LHCN-M2 (cell line): ENCODE results near the gene EIF4B. TPM values are rescaled to one million over a fixed set of nuclear protein-coding genes. Genes with fewer than 3 reads are reported as not detected.

Experiments
- DNase-seq: peaks from one replicate; pipeline ENCODE4 v3.0.0-alpha.2; 2012; ENCODE audit warnings: low read depth
- total RNA-seq: library from RNA; depleted of rRNA; stranded (reverse); fragments of >200 nt; gene quantifications from 2 replicates; pipeline ENCODE4 v1.2.3, GENCODE V29; 2014

Gene EIF4B
- total RNA-seq, 1 experiment from 2014 or later = 479 TPM

- DNase-seq = no peak
Measured at GRCh38 chr12:53067993-53068770, 61.9 kb downstream of the EIF4B start.

GRCh38 chr12:53068811-53069585, 62.7 kb downstream of the EIF4B start:
- DNase-seq = peak; percentile 44

GRCh38 chr12:53069621-53070410, 63.6 kb downstream of the EIF4B start:
- no peak for DNase-seq

- peak; percentile 64 for DNase-seq
Measured at GRCh38 chr12:53070877-53071492, 64.7 kb downstream of the EIF4B start.

DNA sequence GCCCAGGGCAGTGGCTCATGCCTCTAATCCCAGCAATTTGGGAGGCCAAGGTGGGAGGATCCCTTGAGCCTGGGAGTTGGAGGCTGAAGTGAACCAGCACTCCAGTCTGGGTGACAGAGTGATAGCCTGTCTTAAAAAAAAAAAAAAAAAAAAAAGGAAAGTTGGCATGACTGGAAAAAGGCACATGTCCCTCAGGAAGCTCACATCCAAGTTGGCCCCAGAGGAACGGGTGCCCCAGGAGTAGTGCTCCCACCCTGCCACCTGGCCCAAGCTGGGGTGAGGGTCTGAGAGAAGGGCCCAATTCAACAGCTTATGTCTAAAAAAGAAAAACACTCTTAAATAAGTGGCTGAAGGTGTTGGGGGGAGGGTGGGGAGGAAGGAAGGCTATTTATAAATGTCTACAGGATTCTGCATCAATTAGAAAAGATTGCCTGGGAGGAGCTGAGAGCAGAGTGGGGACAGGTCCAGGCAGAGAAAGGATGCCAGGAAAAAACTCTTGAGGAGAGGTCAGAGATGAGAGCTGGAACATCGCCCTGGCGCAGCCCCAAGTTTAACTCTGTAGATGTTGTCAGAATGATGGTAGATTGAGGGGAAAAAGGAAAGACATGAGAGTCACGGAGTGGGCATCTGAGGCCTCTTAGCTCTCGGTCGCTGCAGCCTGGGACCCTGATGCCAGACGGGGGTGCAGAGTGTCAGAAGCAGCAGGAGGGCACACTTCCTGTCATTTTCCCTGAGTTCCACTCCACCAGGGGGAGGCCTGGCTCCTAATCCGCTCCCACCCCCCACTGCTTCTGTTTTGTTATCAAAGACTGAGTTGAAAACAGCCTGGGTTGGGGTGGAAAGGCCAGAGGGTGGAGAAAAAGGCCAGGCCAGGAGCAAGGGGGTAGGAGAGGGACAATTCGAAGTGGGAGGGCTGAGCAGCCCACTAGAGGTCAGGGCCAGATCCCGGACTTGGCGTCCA, 65.6 kb downstream of the EIF4B start:
- DNase-seq = no peak

GRCh38 chr12:53073881-53074280, 67.6 kb downstream of the EIF4B start:
- no peak for DNase-seq

GRCh38 chr12:53074283-53074998, 68.2 kb downstream of the EIF4B start:
- DNase-seq = no peak

DNA sequence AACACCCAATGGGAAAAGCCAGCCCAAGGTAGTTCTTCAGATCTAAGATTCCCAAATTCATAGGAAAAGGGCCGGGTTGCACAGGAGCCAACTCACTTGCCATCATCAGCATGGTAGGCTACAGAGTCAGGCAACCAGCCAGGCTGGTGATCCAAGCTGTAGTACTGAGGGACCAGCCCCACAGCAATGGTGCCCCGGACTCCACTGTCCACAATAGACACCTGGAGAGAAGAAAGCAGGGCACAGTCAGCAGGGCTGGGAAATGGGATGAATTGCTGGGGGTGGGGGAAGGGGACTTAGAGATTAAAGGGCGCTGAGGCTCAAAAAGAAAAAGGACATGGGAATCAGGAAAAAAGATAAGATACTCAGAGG, 68.7 kb downstream of the EIF4B start:
- DNase-seq = no peak

- DNase-seq = no peak
Measured at GRCh38 chr12:53076461-53076860, 70.2 kb downstream of the EIF4B start.

- no peak for DNase-seq
Measured at GRCh38 chr12:53077030-53077429, 70.8 kb downstream of the EIF4B start.

DNA sequence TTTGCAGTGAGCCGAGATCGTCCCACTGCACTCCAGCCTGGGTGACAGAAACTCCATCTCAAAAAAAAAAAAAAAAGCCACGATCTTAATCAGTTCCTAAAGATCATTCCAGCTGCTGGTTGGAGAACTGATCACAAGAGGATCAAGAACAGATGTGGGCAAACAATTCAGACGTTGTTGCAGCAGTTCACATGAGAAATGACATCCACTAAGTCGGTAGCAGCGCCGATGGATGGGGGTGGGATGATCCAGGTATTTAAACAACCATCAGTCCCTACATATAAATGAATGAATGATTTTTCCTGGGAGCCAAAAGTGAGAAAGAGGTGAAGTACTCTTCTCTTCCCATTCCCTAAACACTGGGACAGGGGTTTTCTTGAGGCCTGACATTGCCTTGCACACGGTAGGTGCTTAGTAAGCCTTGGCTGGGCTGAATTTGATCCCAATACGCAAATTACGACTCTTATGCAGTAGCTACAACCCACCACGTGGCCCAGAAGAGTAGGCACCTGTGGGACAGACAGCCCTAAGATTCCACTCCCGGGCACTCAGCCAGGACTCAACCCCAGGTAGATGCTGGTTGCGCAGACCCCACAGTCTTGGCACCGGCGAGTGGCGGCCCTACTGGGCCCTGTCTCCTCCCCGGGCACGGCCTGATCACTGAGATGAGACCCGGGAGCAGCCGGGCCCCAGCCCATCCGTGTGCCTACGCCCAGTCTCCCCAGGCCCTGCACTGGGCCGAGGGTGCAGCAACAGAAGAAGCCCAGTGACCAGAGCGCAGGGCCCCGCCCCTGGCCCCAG, 72.4 kb downstream of the EIF4B start:
- DNase-seq = no peak

GRCh38 chr12:53079226-53080117, 73.2 kb downstream of the EIF4B start, which contains the start of gene SPRYD3:
TSS of gene SPRYD3 (minus strand) at chr12:53079390. CDS start at chr12:53079333, 57 bp downstream.
- peak; percentile 97 for DNase-seq

DNA sequence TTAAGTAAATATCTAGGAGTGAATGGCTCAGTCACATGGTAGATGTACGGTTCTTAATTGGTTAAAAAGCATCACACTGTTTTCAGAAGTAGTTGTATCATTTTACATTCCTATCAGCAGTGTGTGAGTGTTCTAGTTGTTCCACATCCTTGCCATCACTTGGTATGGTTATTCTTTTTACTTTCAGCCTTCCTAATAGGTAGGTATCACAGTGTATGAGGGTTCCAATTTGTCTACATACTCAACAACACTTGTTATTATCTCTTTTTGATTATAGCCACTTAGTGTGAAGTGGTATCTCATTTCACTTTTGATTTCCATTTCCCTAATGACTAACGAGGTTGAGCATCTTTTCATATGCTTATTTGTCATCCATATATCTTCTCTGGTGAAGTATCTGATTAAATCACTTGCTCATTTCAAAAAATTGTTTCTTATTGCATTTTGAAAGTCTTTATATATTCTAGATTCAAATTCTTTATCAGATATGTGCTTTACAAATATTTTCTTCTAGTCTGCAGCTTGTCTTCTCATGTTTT, 76.5 kb downstream of the EIF4B start:
- no peak for DNase-seq

DNA sequence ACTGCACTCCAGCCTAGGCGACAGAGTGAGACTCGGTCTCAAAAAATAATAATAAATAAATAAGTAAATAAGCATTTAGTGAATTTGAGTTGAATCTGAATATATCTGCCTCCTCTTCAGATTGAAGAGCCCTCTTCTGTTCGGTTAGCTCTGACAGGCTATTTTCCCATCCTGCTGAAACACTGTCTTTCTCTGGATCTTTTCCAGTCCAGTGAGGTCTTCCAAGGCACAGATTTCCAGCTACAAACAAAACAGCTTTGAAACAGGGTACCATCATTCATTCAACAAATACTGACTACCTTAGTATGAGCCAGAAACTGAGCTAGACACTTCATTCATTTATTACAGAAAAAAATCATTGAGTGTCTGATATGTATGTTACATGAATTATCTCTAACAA, 80.1 kb downstream of the EIF4B start:
- DNase-seq = no peak

GRCh38 chr12:53090105-53090504, 83.8 kb downstream of the EIF4B start:
- no peak for DNase-seq

DNA sequence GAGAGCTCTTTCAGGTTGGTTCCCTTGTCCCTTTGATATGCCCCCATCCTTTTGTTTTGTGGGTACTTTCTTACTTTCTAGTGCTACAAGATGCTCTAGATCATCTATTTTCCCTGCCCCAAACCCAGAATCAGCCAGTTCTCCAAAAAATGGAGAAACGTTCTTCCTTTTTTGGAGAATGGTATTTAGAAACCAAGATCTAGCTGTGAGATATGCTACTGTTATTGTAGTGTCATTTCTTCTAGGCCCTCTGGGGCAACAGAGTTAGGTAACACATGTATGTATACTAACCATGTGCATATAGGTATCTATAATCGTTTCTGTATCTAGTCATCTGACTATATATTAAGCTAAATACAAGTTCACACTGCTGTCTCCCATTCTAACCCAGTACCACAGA, 84.3 kb downstream of the EIF4B start:
- DNase-seq = no peak

DNA sequence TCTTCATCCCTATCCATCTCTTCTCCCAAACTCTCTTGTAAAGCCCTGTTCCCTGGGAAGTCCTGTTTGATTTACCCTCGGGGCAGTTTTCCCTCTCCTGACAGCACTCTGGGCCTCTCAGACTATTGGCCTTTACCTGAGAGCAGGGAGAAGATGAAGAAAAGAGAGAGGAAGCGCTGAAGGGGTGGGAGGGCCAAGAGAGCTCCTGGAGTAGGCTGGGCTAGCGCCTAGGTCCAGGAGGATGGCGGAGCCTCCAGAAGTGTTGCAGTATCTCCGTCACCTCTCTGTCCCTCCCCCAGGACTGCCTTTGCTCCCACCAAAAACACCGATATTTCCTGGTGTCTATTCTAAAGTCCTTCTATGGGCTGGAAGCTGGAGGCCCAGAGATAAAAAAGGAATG, 85.5 kb downstream of the EIF4B start:
- DNase-seq = no peak
